Vagina (tissue), 2 donors: ENCODE results near the gene DPP10.

Source experiments
- POLR2AphosphoS5 ChIP-seq, 2 donors: sonication (generic); formaldehyde crosslinking; IDR thresholded peaks; one replicate each; pipeline ENCODE4 v1.9.0; 2017; ENCODE audit warnings: antibody characterized with exemption in 2 of 2, mild to moderate bottlenecking in 2 of 2, low read depth in 1 of 2; ENCODE audit not compliant: insufficient read depth in 1 of 2
- TF ChIP-seq, protein P1 (sequence below), 3 experiments: fragments of 450-650 bp in 2 of 3; fragments of 200-600 bp in 1 of 3; sonication (generic) in 1 of 3; IDR thresholded peaks; one replicate each; pipeline ENCODE4 v1.5.1; 2017 to 2019; ENCODE audit warnings: antibody characterized with exemption in 3 of 3, mild to moderate bottlenecking in 2 of 3, moderate library complexity in 2 of 3

- TF ChIP-seq POLR2AphosphoS5 (IDR thresholded peaks at IDR 0.05; ENCODE audit: insufficient read depth in 1 of 2, low read depth in 1 of 2), result no peak
- TF ChIP-seq, protein P1, sequence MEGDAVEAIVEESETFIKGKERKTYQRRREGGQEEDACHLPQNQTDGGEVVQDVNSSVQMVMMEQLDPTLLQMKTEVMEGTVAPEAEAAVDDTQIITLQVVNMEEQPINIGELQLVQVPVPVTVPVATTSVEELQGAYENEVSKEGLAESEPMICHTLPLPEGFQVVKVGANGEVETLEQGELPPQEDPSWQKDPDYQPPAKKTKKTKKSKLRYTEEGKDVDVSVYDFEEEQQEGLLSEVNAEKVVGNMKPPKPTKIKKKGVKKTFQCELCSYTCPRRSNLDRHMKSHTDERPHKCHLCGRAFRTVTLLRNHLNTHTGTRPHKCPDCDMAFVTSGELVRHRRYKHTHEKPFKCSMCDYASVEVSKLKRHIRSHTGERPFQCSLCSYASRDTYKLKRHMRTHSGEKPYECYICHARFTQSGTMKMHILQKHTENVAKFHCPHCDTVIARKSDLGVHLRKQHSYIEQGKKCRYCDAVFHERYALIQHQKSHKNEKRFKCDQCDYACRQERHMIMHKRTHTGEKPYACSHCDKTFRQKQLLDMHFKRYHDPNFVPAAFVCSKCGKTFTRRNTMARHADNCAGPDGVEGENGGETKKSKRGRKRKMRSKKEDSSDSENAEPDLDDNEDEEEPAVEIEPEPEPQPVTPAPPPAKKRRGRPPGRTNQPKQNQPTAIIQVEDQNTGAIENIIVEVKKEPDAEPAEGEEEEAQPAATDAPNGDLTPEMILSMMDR (IDR thresholded peaks at IDR 0.05), result no peak
Measured at GRCh38 chr2:115782286-115782685, 1339.8 kb downstream of the DPP10 start.
